ENCODE measurements around the gene AIRE.
"Not testable (repeated sequence)": the region's sequence is repeated elsewhere in the genome, so short reads cannot be mapped to it uniquely, and the experiment has no call there.

AIRE gene

GRCh38 chr21:44283211-44283785, 2.4 kb upstream of the AIRE start:
- not testable (repeated sequence) for H3K4me3 Mint-ChIP-seq; H3K27me3 Mint-ChIP-seq; H3K9me3 Mint-ChIP-seq (ENCODE audit: low read depth); H3K4me1 Mint-ChIP-seq (ENCODE audit: low read depth); H3K27ac Mint-ChIP-seq; H3K36me3 Mint-ChIP-seq

GRCh38 chr21:44283948-44284347, 1.7 kb upstream of the AIRE start:
- no peak overlapping the region for H3K27ac Mint-ChIP-seq
- H3K4me1 Mint-ChIP-seq (ENCODE audit: low read depth) = no peaks in the 10 kb centered on the region
- H3K27me3 Mint-ChIP-seq = no peaks in the 10 kb centered on the region
- H3K9me3 Mint-ChIP-seq (ENCODE audit: low read depth) = no peaks in the 10 kb centered on the region
- no peak overlapping the region for H3K4me3 Mint-ChIP-seq
- H3K36me3 Mint-ChIP-seq = no peaks in the 10 kb centered on the region

DNA sequence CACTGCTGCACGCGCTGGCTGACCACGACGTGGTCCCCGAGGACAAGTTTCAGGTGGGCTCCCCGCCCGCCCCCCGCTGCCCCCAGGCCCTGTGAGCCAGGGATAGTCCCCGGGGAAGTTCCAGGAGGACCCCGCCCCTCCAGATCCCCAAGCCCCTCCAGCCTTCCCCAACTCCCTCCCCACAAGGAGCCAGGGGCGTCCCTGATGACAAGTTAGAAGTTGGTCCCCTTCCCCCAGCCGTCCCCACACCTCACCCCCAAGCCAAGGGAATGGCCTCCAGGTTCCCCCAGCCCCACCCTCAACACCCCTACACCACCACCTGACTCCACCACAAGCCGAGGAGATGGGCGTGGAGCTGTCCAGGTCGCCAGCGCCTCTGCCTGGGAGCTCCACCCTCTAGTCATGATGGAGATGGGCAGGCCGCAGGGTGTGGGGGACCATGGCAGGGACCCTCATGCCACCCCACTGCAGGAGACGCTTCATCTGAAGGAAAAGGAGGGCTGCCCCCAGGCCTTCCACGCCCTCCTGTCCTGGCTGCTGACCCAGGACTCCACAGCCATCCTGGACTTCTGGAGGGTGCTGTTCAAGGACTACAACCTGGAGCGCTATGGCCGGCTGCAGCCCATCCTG, 525 bp downstream of the AIRE start:
- no peaks in the 10 kb centered on the region for H3K9me3 Mint-ChIP-seq (ENCODE audit: low read depth)
- no peaks in the 10 kb centered on the region for H3K36me3 Mint-ChIP-seq
- no peak overlapping the region for H3K4me3 Mint-ChIP-seq
- no peak overlapping the region for H3K27ac Mint-ChIP-seq
- no peaks in the 10 kb centered on the region for H3K27me3 Mint-ChIP-seq
- no peaks in the 10 kb centered on the region for H3K4me1 Mint-ChIP-seq (ENCODE audit: low read depth)

- no peaks in the 10 kb centered on the region for H3K36me3 Mint-ChIP-seq
- H3K27ac Mint-ChIP-seq = no peak overlapping the region
- no peaks in the 10 kb centered on the region for H3K27me3 Mint-ChIP-seq
- H3K9me3 Mint-ChIP-seq (ENCODE audit: low read depth) = no peaks in the 10 kb centered on the region
- no peaks in the 10 kb centered on the region for H3K4me1 Mint-ChIP-seq (ENCODE audit: low read depth)
- no peak overlapping the region for H3K4me3 Mint-ChIP-seq
These were observed 1.3 kb downstream of the AIRE start for GRCh38 chr21:44286716-44287632.

- Mint-ChIP-seq H3K27me3 (no peaks in the 10 kb centered on the region), H3K36me3 (no peaks in the 10 kb centered on the region), H3K4me3 (no peak overlapping the region), H3K9me3 (ENCODE audit: low read depth) (no peaks in the 10 kb centered on the region), H3K4me1 (ENCODE audit: low read depth) (no peaks in the 10 kb centered on the region), H3K27ac (no peak overlapping the region)
These were observed 2.8 kb downstream of the AIRE start for GRCh38 chr21:44288251-44289110.

- no peak overlapping the region for H3K27ac Mint-ChIP-seq
- H3K9me3 Mint-ChIP-seq (ENCODE audit: low read depth) = no peaks in the 10 kb centered on the region
- H3K4me1 Mint-ChIP-seq (ENCODE audit: low read depth) = peaks cover 2% of the 10 kb centered on the region
- no peak overlapping the region for H3K4me3 Mint-ChIP-seq
- no peaks in the 10 kb centered on the region for H3K27me3 Mint-ChIP-seq
- no peaks in the 10 kb centered on the region for H3K36me3 Mint-ChIP-seq
These were observed 3.8 kb downstream of the AIRE start for GRCh38 chr21:44289381-44290010.

GRCh38 chr21:44290327-44291077, 4.8 kb downstream of the AIRE start:
- Mint-ChIP-seq H3K27ac (no peak overlapping the region), H3K27me3 (no peaks in the 10 kb centered on the region), H3K36me3 (no peaks in the 10 kb centered on the region), H3K4me1 (ENCODE audit: low read depth) (peaks cover 6% of the 10 kb centered on the region), H3K9me3 (ENCODE audit: low read depth) (no peaks in the 10 kb centered on the region), H3K4me3 (no peak overlapping the region)

DNA sequence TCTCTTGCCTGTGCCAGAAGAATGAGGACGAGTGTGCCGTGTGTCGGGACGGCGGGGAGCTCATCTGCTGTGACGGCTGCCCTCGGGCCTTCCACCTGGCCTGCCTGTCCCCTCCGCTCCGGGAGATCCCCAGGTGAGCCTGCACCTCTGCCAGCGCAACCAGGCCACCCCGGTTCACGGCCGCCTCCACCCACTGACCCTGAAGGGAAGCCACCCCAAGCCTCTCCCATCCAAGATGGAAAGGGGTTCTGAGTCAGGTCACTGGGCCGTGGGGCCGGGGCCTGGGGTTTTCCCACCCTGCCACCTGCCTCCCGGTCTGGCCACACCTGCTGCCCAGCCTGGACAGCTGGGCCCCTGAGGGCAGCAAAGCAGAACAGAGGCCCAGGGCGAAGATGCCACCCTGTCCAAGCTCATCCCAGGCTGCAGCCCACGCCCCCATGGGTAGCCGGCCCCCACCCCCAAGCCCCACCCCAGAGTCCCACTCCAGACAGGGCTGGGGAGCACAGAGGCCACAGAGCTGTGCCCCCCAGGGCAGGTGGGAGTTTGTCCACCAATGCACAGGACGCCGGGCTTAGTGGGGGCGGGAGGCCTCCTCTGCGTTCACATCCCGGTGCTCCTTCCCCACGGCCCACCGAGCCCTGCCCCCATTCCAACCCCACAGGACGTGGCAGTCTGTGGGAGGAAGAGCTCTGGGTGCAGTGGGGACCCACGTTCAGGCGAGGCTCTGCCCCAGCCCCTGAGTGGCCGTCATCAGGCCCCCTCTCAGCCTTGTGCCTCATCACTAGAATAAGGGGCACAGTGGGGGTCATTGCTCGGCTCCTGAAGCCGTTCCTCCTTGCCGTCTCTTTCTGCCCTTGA, 5.6 kb downstream of the AIRE start:
- Mint-ChIP-seq H3K9me3 (ENCODE audit: low read depth) (no peaks in the 10 kb centered on the region), H3K4me3 (no peak overlapping the region), H3K27ac (no peak overlapping the region), H3K27me3 (no peaks in the 10 kb centered on the region), H3K4me1 (ENCODE audit: low read depth) (peaks cover 6% of the 10 kb centered on the region), H3K36me3 (no peaks in the 10 kb centered on the region)

- H3K4me3 Mint-ChIP-seq = no peak overlapping the region
These were observed 6.5 kb downstream of the AIRE start for GRCh38 chr21:44291936-44292811.

GRCh38 chr21:44292812-44293195, 7.1 kb downstream of the AIRE start:
- no peaks in the 10 kb centered on the region for H3K36me3 Mint-ChIP-seq
- no peaks in the 10 kb centered on the region for H3K9me3 Mint-ChIP-seq (ENCODE audit: low read depth)
- H3K27ac Mint-ChIP-seq = no peak overlapping the region
- H3K4me3 Mint-ChIP-seq = no peak overlapping the region
- peaks cover 12% of the 10 kb centered on the region for H3K4me1 Mint-ChIP-seq (ENCODE audit: low read depth)
- no peaks in the 10 kb centered on the region for H3K27me3 Mint-ChIP-seq

More at GRCh38 chr21:44291936-44292811, 6.5 kb downstream of the AIRE start:
- Mint-ChIP-seq H3K27ac (no peak overlapping the region), H3K9me3 (ENCODE audit: low read depth) (no peaks in the 10 kb centered on the region), H3K27me3 (no peaks in the 10 kb centered on the region), H3K36me3 (no peaks in the 10 kb centered on the region), H3K4me1 (ENCODE audit: low read depth) (peaks cover 6% of the 10 kb centered on the region)

- Mint-ChIP-seq H3K27ac (no peak overlapping the region), H3K27me3 (no peaks in the 10 kb centered on the region), H3K4me1 (ENCODE audit: low read depth) (peaks cover 21% of the 10 kb centered on the region), H3K36me3 (no peaks in the 10 kb centered on the region), H3K9me3 (ENCODE audit: low read depth) (no peaks in the 10 kb centered on the region), H3K4me3 (no peak overlapping the region)
These were observed 8.0 kb downstream of the AIRE start for GRCh38 chr21:44293551-44294231.

Data from activated naive CD8-positive, alpha-beta T cell (primary cell).